IPS DF 4.7 (cell line): Measurements from ENCODE around the gene PTTG1IP2.
"Not testable (repeated sequence)": the region's sequence is repeated elsewhere in the genome, so short reads cannot be mapped to it uniquely, and the experiment has no call there.

Experiments used
- DNase-seq: peaks from one replicate; pipeline ENCODE4 v3.0.0-alpha.2; 2013; ENCODE audit warnings: low spot score; ENCODE audit errors: extremely low read depth

The PTTG1IP2 gene

DNA sequence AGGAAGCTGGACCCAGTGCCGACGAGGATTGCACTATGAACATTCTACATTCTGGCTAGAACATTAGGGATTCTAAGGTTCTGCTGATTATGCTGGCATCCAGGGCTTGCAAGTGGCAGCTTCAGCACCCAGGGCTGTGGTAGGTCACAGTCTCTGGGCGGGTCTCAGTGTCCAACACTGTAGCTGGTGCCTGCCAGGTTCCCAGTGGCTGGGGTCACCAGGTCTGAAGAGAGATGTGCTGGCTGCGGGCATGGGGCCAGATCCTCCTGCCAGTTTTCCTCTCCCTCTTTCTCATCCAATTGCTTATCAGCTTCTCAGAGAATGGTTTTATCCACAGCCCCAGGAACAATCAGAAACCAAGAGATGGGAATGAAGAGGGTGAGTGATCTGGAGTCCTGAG, at the start of gene PTTG1IP2:
Gene PTTG1IP2, plus strand, starts transcription at position 86 of the 400 bp plus-strand sequence. Its CDS starts 148 bp downstream, at position 234.
- DNase-seq: no peak

DNA sequence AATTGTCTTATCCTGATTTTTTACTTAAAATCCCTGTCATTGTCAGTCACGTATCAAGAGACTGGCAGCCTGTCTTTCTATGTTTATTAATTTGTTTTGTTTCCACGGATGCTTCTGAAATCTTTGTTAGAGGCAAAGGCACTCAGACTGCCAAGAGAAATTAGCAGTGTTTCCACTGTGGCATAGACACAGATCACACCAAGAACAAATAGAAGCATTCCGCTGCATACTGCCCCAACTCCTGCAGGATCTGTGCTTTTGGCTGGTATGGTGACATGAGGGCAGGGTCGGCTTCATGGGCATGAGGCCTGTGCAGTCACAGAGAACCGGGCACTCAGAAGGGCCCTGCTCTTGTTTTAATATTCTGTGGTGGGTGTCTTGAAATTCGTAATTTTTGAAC, 47.8 kb upstream of the PTTG1IP2 start:
- no peak for DNase-seq

DNA sequence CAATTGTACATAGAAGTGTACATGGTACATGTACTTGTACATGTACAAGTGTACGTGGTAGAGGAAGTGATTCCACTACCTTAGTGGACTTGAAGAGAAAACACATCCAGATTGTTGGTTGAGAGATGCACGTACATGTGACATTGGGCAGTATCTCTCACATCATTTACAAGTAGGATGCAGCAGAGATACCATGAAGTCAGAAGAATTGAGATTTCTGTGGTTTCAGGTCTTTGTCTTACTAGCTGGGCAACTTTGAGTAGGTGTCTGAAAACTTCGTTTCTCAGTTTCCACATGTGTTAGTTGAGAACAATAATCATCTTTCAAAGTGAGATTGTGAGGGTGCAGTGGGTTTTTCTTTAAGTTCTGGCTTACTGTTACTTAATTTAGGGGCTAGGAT, 44.7 kb upstream of the PTTG1IP2 start:
- no peak for DNase-seq

DNA sequence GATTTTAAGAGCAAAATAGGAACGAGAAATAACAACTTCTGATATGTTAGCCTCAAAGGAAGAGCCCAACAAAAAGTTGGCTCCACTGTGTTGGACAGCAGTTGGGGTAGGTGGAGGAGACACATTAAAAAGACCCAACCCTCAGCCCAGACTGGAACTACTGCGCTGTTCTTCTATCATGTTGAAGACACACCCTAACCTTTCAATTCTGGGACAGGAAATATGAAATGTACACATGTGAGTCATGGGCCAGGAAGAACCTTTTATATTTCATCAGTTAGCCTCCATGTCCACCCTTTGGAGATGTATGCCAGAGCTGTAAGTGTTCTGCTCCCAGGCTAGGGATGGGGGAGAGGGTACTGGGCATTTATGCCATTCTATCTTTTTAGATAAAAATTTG, 44.1 kb upstream of the PTTG1IP2 start:
- DNase-seq: no peak

DNA sequence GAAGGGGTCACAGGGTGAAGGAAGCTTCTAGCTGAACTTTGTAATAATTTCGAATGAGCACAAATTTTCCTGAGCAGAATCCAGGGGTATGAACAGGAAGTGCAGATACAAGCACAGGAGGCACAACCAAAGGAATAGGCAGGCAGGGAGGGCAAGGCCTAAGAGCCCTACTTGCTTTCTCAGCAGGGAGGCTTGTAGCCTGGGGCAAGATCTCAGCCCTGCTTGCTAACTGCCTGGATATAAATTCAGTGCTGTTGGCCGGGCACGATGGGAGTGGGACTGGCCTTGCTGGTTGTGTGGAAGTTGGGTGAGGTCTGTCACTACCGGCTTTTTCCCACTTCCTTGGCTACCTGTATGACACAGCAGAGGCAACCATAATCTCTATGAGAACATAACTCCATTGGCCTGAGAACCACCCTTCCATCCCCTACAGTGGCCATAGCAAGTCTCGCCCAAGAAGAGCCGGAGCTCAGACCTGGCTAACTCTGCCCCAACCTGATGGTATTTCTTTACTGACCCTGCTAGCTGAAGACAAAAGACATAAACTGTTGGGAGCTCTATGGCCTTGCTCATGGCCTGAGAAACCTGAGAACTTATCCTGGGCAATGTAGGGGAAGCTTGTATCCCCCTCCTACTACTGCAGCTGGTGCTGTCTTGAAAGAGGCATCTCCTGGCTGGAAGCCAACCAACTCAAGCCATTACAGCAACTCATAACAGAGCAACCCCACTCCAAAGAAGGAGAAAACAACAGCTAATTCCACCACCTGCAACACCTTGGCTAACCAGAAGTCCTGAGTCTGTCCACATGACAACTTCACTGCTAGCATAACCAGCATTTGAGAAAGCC, 38.6 kb upstream of the PTTG1IP2 start:
- no peak for DNase-seq

DNA sequence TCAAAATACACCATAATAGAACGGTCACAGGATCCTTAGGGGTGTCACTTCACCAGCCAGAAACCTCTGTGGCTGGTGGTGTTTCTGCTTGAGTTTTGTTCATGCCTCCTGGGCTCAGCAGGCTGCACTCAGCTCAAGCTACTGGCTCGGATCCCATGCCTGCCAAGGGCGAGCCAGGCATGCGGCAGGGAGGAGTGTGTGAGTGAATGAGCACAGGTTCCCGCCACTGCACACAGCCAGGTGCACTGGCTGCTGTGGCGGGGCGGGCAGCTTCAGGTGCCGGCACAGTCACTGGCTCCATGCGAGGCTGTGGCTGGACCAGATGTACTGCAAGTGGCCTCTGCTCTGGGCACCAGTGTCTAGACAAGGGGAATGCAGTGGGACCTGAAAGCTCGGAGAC, 36.7 kb upstream of the PTTG1IP2 start:
- no peak for DNase-seq

DNA sequence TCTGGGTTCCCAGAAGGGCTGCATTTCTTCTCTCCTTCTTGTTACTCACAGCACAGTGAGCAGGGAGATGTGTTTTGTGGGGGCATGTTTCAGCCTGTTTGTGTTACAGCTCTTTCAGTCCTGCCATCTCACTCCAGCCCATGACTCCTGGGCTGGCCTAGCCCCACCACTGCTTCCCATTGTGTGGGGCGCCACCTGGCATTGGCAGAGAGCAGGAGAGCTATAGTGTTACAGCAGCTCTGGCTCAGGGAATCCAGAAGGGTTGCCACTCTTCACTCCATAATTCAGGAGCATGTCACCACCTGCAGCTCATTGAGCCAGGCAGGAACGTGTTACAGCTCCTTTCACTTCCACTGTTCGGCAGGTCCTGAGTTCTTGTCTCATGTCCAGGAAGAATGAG, 36.2 kb upstream of the PTTG1IP2 start:
- no peak for DNase-seq

DNA sequence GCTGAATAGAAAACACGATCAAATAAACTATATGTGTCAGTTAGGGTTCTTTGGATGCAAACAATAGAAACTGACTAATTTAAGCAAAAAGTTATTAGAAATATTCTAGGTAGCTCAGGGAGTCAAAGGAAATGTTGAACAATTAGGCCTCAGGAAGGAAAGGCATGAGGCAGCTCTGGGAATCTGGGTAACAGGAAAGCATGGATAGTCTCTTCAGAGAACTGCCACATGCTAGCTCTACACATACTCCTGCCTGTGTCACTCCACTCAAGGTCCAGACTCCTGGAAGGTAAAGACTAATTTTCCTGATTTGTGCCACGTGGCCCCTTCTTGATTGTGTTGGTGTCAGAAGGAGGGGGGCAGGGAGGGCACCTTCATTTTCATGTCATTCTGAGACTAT, 23.8 kb upstream of the PTTG1IP2 start:
- DNase-seq: no peak

DNA sequence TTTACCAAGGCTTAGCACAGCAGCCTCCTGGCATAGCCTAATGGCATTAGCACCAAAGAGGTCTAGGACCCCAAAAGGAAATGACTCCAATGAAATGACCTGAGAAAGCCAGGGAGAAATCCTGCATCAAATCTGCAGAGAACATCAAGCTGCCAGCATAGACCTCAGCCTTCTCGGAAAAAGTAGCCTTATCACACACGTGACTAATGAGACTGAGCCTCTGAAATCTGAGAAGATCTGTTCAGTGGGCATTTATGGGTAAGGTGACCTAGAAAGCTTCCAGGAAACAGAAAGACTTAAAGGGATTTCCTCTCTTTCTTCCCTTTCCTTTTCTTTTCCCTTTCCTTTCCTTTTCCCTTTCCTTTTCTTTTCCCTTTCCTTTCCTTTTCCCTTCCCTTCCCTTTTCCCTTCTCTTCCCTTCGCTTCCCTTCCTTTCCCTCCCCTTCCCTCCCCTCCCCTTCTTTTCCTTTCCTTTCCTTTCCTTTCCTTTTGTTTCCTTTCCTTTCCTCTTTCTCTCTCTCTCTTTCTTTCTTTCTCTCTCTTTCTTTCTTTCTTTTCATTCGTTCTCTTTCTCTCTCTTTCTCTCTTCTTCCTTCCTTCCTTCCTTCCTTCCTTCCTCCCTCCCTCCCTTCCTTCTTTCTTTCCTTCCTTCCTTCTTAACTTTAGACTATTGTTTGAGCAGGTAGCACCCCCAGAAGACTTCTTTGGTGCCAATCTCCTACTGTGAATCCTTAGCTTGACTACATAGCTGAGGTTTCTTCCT, 23.1 kb upstream of the PTTG1IP2 start:
- DNase-seq: no peak

DNA sequence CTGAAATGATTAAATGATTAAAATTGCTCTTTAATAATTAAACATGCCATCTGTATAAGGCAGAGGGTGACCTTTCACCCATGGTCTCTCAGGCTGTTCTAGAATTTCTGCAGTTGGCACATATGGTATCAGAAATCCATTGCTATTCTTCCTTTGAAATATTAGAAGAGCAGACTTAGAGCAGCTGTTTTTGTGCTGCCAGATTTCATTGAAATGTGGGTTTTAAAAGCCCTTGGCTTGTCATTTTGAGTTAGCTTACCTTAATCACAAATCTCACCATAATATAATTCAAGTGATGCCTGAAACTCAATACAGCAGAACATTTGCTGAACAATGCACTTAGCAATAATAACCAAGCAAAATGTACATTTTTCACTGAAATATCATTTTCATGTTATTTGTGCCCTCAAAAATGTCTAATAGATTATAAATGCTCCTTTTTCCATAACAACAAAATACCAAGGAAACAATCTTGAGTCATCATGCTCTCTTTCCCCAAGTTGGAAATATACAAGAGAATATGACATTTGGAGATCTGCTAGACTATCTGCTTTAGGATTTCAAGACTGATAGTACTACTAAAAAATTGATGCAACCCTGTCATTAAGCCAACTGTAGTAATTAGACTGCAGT, 16.1 kb upstream of the PTTG1IP2 start:
- no peak for DNase-seq

DNA sequence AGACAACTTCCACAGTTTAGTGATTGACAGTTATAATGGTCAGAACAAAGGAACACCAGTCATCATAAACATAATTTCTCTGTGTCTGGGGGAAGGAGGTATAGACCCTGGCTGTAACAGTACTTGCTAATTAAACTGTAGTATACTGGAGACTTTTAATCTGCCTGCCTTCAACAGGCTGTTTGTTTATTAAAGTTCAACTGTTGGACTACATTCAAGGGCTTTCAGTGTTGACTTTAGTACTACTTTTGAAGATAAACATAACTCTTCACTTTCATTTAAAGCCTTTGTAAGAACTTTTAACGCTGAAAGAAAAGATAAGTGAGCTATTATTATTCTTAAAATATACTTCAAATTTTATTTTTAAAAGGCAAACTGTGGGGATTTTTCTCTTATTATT, 15.5 kb upstream of the PTTG1IP2 start:
- no peak for DNase-seq

DNA sequence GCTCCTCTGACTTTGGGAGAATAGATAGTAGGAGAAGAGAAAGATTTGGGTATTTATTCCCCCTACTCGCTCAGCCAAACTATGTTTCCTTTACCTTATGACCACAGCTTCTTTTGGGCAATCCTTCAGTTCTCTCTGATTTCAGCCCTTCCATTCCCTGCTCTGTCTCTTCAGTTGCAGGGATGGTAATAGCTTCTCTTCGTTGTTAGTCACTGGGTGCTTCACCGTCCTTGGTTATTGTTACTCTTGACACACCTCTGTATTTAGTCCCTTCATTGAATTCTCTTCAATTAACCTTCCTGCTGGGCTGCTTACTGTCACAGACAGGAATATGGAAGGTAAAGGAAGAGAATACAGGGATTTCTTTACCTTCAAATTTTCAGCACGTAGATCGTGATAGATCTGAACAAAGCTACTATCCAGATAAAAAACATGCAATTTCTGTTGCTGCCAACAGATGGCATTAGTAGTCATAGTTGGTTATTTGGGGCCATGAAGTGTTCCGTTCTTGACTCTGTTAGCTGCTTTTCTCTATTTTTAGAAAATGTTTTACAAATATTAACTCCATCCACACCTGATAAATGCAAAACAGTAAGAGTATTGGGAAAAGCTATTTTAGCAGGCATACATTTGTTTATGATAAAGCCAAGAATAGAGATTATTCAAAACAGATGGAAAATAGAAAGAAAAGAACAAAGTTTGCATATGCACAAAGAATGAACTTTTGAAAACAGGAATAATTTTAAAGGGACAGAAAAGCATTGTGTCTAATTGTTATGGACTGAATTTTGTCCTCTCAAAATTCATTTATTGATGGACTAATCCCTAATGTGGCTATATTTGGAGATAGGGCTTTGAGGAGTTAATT, 14.0 kb upstream of the PTTG1IP2 start:
- DNase-seq: peak; percentile 38

DNA sequence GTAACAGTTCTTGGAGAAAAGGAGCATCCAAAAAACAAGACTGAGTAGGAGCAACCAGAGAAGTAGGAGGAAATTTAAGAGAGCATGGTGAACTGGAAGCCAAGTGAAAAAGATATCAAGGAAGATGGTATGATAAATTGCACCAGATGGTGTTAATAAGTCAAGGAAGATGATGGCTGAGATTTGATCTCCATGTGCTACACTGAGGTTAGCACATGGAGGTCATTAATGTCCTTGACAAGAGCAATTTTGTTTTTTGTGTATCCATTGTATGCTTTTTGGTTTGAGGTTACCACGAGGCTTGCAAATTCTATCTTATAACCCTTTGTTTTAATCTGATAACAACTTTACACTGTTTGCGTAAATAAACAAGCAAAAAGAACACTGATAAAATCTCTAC, 11.3 kb upstream of the PTTG1IP2 start:
- no peak for DNase-seq

DNA sequence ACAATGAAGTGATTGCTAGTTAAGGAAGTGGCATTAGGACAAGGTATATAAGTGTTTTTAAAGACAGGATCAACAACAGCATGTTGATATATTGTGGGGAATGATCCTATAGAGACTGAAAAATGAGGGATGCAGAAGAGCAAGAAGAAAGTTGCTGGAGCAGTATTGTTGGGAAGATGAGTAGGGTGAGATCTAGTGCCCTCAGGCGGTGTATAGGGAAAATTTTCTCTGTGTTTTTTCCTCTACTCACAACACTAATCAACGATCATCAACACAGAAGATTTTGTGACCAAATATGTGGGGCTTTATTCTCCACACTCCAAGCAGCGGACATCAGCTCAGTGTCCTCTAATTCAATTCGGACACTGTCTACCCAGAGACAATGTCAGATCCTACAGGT, 9.6 kb upstream of the PTTG1IP2 start:
- DNase-seq: no peak

DNA sequence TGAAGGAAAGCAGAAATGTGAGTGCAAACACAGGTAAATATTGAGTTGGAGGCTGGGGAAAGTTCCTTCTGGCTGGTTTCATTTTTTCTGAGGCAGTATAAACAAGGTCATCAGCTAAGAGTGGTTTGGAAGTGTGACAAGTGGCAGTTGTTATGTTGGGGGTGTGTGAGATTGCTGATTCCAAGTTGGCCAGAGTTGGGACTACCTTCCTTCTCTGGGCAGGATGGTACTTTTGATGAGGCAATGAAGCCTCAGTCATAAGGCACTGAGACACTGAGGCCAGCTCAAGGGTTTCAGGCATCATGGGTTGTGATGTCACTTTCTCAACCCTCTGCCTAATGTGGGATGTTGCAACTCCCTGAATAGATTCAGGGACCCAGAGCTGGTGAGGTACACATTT, 8.2 kb upstream of the PTTG1IP2 start:
- DNase-seq: no peak

DNA sequence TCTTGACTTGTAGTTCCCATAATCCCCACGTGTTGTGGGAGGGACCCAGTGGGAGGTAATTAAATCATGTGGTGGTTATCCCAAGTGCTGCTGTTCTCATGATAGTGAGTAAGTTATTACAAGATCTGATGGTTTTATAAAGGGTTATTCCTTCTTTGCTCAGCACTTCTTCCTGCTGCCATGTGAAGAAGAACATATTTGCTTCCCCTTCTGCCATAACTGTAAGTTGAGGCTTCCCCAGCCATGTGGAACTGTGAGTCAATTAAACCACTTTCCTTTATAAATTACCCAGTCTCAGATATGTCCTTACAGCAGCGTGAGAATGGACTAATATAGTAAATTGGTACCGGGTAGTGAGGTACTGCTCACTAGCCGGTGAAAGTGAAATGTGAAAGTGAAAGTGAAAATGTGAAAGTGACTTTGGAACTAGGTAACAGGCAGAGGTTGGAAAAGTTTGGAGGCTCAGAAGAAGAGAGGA, 6.2 kb upstream of the PTTG1IP2 start:
- not testable (repeated sequence) for DNase-seq

DNA sequence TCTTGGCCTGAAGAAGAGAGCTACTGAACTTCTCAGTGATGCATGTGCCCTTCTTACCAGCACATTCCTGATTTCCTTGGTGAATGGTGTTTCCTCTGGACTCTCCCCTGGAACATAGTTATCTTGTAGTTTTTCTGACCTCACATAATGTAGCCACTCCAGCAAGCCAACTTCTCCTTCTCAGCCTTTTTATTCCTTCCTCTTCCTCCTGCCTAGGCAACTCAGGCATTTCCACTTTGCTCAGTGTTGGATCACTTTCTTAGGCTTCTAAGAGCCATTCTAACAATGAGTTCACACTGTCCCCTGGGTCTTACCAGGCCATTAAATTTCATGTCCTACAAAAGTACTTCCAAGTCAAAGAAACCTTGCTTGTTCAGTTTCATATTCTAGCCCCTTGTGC, 3.6 kb upstream of the PTTG1IP2 start:
- no peak for DNase-seq

DNA sequence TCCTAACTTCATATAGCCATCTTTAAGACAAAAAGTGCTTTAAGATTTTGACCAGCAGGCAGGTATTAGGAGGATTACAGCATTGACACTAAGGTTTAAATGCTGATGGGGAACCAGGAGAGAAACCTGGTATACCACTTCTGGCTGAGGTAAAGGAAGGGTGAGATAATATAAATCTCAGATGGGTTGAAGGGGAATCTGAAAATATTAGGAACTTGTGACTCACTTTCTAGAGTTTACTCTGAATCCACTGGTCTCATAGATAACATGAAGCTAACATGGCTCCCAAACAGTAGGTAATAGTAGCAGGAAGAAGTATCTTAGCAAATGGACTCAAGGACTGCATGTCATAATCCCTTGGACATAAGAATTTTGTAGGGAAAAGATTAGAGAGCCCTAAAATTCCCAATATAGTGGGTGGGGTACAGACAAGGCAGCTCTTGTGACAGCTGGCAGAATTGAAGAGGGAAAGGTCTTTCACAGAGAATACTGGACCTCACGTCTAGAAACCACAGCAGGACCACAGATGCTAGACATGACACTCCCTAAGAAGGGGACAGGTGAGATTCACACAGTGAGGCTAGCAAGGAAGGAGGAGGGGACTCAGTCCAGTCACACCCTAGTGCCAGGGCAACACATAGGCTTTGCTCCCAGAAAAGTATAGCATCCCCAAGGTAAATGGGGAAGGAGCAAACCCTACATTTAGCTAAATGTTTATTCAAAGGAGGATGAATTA, 3.5 kb downstream of the PTTG1IP2 start:
- no peak for DNase-seq

DNA sequence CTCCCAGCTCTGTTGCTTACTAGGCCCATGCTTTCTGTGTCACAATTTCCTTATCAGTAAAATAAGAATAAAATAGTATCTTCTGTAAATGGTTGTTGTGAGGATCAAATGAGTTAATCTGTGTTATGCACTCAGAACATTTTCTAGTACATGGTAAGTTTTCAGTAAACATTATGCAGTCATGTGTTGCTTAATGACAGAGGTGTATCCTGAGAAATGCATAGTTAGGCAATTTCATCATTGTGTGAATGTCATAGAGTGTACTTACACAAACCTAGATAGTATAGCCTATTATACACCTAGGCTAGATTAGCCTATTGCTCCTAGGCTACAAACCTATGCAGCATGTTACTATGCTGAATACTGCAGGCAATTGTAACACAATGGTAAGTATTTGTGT, 4.4 kb downstream of the PTTG1IP2 start:
- no peak for DNase-seq
